CD4-positive, alpha-beta T cell treated with Interleukin-17A for 4 hours (primary cell): ENCODE data around the gene TBXAS1.
A peak's percentile ranks its signal among the peaks of the same experiment; 100 is the strongest.

Experiments used
- DNase-seq: peaks from one replicate; pipeline ENCODE4 v3.0.0-alpha.2; 2020; ENCODE audit warnings: mixed read lengths

TBXAS1 gene

DNA sequence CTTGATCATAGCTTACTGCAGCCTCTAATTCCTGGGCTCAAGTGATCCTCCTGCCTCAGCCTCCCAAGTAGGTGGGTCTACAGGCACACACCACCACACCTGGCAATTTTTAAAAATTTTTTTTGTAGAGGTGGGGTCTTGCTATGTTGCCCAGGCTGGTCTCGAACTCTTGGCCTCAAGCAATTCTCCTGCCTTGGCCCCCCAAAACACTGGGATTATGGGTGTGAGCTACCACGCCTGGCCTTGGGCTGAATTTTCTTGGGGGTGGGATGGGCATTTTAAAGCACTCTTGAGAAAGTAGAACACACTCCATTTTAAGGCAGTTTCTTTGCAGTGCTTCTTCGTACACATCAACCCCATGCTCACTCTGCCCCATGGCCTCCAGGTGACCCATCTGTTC lies 28.7 kb downstream of the TBXAS1 start:
- DNase-seq = no peak

DNA sequence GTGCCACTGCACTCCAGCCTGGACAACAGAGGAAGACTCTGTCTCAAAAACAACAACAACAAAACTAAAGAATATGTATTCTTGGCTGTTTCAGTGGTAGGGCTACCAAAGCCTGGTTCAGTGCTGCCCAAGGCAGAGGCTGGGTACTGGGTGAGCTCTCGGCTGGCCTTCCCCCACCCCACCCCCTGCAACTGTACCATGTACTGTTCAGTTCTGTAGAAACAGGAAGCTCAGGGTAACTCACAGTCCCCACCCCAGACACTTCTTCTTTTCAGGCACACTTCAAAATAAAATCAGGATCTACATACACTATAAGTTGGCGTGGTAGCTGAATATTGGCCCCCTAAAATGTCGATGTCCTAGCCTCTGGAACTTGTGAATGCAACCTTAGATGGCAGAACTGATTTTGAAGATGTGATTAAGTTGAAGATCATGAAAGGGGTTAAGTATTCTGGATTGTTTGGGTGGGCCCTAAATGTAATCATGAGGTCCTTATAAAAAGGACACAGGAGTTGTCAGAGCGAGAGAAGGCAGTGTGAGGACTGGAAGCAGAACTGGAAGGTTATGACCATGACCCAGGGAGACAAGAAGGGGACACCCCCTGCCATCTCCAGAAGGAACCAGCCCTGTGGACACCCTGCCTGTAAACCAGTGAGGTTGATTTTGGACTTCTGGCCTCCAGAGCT lies 31.2 kb downstream of the TBXAS1 start:
- peak; percentile 4 for DNase-seq

DNA sequence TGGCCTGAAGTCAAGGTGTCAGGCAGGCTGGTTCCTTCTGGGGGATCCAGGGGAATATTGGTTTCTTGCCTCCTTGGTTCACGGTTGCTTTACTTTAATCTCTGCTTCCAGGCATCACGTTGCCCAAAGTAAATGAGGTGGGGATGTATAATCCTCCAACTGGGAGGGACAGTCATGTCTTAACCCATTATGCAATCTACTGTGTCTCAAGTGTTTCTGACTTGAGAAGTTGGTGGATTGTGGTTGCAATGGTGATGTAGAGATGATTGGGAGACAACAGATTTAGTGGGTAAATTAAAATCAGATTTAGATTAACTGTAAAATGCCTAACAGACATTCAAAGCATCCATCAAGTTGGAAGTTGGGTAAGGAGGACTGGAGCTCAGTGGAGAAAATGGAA lies 32.7 kb downstream of the TBXAS1 start:
- no peak for DNase-seq

DNA sequence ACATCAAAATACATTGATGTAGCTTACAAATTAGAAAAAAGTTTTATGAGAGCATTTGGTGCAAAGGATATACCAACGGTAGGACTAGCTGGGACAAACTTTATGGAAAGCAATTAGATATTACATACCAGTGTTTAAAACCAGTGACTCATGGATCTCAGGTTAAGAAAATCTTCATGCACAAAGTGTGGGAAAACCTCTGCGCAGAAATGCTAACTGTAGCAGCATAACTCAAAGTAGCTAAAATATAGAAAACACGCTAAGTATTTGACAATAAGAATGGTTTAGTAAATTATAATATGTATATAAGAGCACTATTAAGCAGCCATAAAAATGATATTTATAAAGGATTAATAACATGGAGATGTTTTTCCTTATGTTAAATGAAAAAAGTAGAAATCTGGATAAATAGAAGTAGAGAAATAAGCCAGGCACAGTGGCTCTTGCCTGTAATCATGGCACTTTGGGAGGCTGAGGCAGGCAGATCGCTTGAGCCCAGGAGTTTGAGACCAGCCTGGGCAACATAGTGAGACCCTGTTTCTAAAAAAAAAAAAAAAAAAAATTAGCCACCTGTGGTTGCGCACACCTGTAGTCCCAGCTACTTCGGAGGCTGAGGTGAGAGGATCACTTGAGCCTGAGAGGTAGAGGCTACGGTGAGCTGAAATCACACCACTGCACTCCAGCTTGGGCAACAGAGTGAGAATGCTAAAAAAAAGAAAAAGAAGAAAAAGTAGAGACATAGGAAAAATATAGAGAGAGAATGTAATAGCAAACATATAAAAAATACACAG lies 37.2 kb downstream of the TBXAS1 start:
- no peak for DNase-seq

DNA sequence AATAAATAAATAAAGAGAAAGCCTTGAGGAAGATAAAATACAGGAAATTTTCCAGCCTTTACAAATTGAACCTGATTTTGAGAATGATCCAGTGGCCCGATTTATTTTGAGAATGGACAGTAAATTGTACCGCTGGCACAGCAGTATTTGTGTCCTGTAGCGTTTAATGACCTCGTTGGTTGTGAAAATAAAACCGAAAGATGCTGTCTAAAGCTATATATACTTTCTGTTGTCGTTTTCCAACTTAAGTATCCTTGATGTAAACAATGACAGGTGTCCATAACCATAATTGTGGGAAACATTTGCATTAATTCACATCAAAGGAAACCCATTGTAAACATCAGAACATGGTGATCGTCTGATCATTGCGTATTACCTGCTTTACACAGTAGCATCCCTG lies 38.8 kb downstream of the TBXAS1 start:
- DNase-seq = no peak

DNA sequence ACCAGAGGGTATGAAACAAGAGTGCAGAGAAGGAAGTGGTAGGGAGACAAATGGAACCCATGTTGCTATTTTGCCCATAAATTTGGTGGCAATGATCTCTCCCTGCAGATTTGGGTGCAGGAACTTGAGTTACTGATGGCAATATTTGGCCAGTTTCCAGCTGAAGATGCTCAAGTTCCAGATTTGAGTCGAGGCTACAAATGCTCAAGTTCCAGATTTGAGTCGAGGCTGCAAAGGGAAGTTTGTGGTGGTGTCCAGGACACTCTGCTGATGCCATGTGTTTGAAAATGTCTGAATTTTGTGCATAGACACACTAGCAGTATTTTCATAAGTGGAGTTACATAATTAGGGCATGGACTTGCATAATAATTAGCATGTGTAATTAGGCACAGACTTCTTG lies 40.8 kb downstream of the TBXAS1 start:
- DNase-seq = no peak

DNA sequence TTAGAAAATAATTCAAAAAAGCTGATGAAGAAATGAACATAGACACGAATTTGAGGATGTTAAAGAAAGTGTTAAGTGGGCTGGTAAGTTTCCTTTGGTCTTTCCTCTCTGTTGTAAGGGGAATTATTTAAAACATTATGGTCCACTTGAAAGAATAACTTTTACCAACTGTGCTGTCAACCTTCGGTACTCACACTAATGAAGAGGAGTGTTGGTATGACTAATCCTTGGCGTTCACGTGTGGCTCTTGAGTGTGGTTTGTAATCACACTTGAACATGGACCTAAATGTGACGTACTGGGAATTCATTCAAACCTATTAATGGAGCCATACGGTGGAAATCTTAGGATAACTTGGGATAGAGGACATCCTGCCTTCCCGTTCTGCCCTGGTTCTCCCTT lies 41.3 kb downstream of the TBXAS1 start:
- DNase-seq = no peak

DNA sequence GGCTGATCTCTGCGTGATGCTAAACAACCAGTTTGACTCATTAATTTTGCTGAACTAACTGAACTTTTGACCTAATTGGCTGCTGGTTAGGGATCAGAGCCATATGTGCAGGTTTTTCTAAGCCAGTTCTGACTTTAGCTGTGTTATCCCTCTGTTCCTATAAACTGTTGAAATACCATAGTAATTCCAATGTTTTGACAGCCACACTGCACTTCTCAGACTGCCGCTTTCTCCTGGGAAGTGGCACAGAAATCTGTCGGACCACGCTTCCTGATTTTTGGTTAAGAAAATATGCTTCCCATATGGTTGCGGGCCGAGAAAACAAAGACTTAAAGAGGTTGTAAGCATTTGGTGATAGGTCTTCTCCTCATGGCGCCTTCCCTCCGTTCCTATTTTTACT lies 42.3 kb downstream of the TBXAS1 start:
- DNase-seq = no peak

DNA sequence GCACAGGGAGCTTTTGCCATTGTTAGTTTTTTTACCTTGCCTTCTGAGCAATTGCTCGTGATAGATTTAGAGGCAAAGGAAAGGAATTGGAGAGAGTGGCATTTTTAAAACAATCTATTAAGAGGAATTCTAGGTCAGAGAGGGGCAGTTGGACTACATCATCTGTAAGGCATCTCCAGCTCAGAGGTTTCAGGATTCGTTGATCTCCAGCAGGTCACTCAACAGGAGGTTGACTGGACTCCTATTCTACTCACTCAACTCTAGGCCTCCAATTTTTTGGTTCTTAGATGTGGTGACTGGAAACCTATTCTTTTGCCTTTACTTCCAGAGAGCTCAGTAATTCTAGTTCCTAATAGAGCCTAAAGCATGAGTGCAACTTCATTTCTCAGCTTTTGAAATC lies 42.8 kb downstream of the TBXAS1 start:
- no peak for DNase-seq

DNA sequence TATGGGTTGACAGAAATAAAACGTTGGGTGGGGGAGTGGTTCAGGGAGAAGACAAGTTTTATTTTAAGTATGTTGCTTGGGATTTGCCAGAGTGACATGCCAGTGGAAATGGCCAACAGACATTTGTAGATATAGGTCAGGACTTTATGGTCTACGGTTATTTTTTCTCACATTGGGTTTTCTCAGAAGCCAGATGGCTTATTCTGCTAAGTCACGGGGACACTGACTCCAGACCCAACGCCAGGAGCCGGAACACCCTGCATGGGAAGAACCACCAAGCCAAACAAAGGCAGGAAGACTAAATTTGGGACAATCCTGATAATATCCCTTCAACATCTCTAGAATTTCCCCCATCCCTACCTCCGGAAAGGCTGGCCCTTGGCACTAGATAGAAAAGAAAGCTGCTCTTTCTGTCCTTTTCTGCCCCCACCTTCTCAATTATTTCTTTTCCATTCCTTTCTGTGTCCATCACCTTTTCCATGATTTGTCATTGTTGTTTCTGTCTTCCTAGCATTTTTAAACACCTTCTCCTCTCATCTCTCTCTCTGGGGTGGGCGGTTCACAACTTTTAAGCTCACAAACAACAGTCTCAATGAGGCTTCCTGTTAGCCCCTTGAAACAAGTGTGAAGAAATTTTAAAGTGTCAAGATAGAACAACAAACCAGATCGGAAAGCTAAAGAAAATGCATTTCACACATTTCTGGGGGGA lies 44.7 kb downstream of the TBXAS1 start:
- DNase-seq = no peak

DNA sequence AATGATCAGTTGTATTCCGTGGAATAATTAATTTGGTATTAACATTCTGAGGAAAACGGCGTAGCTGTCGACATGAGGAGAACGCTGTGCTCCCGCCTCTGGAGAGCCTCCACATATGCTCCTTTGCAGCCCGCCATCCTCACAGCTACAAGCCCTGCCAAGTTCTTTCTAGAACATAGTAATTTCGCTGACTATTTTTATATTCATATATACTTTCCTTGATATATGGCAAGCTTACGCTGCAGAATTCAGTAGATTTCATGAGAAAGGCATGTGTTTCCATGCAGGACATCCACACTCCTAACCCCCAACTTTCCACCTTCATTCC lies 45.2 kb downstream of the TBXAS1 start:
- DNase-seq = no peak

DNA sequence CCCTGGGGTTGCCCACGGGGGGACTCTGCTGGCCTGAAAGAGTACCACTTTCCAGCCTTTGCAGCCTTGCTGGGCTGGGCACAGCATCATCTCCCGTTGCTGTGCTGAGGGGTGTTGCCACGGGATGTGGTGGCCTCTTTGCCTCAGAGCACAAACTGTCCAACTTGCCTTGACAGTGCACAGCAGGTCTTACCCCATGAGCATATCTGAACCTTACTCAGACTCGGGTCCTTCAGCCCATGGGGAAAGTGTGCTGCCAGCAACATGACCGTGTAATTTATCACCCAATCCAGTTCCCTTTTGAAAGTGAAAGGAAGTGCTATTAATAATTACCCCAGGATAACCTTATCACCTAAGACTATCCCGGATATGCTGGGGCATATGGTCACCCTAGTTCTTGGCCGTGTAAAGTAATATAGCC lies 46.8 kb downstream of the TBXAS1 start:
- DNase-seq = no peak

DNA sequence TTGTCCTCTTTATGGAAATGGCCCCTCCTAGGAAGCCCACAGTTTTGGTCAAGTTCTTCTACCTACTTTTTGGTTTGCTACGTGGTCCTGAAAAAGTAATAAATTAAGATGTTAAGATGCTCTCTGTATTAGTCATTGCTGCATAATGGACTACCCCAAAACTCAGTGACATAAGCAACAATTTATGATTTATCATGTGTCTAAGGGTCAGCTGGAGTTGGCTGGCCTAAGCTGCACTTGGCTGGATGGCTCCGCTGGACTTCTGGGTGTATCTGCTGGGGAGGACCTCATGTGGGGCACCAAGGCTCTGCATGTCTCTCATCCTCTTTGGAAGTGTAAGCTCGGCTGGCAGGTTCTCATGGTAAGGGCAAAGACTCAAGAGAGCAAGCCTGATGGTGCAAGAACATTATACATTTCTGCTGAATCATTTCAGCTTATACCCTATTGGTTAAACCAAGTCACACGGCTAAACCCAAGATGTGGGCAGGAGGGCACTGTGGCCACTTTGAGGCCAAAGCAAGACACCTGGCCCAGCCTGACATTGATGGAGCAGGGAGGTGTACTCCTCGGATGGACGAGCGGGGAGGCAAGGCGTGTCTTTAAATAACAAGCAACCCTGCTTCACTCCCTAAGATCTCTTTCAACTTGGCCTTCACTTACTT lies 47.7 kb downstream of the TBXAS1 start:
- no peak for DNase-seq

DNA sequence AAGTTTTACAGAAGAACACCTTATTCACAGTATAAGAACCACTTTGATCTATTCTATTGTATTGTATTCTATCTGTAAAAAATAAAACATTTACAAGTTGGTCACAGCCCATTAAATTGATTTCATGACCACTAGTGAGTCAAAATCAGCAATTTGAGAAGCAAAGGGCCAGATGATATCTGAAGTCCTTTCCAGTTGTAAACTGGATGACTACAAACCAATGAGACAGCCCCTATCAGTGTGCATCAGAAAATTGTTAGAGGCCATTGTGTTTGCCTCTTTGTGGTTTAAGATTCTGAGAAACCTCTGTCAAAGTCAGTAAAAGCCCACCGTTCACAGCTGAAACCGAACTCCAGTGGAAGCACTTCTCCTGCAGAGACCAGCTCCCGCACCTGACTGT lies 54.8 kb downstream of the TBXAS1 start:
- no peak for DNase-seq

DNA sequence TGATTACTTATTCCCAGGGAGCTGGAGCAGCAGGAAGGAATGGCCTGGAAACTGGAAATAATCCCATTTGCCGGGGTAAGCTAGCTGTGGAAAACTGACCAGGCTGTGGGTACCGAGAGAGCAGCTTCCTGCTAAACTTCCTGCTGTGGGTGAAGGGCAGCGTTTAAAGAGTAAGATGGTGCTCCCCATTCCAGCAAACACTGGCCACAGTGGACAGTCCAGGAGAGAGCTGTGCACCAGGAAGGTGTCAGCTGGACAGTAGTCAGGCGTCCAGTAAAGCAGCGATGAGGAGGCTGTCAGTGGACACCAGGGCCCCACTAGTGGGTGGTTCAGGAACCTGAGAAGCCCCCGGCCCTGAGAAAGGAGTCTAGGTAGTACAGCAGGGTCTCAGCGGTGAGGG lies 55.4 kb downstream of the TBXAS1 start:
- no peak for DNase-seq

DNA sequence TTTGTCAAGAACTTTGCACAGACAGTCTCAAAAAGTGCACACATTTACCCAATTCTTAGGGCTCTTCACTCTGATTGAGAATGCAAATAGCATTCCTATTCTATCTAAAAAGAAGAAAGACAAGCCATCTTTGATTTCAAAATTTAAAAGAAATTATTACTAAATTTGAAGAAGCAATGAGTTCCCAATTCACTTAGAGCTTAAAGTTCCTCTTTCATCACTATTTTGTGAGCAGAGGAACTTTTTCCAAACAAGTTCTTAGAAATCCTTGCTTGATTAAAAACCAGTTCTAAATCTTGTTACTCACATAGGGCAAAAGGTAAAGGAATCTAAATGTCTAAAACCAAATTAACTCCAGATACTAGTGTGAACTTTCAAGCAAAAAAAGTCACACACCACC lies 56.4 kb downstream of the TBXAS1 start:
- no peak for DNase-seq

DNA sequence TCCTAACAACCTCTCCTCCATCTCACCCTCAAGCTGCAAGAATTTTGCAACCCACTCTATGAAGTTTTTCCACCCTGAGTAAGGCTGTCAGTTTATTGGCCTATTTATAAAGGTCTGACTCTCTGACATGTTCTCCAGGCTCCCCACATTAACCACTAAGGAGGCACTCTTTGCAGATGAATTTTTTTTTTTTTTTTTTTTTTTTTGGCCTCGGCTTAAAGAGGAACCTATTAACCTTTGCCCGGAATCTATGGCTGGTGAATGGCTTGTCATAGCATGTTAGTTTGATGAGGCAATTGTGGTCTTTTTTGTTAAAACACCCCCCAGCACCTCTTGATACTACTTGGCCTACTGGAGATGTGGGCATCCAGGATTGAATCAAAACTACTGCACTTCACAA lies 57.1 kb downstream of the TBXAS1 start:
- DNase-seq = no peak

DNA sequence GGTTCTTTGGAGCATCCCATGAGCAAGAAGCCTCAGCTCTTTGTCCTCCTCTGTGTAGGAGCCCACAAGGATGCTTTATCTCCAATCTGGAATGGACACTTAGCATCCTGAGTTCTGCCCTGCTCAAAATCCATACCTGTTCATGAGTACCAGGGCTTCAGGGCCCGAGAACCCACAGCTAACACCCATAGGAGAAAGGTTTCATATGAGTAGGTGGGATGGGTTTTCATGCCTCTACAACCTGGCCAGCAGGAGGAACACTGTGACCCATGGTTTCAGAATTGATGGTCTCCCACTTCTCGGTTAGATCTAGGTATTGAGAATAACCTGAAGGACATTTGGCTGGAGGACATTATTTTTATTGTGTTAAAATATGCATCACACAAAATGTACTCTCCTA lies 57.8 kb downstream of the TBXAS1 start:
- DNase-seq = no peak

DNA sequence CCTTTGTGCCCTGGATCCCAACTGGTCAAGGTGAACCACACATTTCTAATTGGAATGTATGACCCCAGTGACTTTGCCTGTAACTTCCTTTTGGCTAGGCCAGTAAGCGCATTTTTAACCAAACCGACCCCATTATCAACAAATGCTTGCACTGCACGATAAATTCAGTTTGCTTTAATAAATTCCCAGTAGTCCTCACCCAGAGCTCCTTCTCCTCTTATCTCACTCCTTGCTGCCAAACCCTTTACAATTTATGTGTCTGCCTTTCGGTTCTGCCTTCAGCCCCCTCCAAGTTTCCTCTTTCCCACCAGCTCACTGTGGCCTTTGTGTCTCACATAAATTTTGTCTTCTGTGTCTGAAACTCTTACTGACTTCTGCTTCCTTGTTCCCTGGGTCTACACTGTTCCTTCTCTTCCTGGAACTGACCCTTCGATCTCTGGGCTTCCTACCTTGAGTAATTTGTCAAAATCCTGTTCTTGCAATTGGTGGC lies 59.0 kb downstream of the TBXAS1 start:
- no peak for DNase-seq

DNA sequence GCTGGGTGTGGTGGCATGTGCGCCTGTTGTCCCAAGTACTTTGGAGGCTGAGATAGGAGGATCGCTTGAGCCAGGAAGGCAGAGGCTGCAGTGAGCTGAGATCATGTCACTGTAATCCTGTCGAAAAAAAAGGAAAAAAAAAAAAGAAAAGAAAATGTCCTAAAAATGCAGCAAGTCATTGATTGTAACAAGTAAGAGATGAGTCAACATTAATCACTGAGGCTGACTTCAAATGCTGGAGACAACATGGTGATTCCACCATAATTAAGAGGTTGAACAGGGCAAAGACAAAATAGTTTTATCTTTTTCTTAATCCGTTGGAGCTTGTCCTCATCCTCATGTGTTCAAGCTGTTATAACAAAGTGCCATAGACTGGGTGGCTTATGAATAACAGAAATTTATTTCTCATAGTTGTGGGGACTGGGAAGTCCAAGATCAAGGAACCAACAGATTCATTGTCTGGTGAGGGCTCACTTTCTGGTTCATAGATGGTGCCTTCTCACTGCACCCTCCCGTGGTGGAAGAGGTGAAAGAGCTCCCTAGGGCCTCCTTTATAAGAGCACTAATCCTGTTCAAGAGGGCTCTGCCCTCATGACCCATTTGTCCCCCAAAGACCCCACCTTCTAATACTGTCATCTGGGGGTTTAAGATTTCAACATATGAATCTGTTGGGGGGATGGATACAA lies 60.3 kb downstream of the TBXAS1 start:
- no peak for DNase-seq

DNA sequence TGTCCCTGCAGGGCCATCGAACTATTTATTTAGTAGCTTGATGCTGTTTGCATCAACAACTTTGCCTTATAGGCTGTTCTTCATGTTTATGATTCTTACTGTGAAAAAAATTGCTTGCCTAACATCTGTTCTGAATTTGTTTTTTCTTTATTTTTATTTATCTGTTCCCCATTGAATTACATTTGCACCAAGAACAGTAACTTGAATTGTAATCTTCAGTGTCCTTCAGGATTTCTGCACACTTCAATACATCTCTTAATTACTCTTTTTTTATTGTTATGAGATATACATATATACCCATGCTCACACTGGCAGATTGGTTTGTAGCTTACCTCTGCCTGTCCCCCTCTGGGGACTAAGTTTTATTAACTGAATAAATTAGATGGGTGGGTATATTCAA lies 64.4 kb downstream of the TBXAS1 start:
- no peak for DNase-seq

DNA sequence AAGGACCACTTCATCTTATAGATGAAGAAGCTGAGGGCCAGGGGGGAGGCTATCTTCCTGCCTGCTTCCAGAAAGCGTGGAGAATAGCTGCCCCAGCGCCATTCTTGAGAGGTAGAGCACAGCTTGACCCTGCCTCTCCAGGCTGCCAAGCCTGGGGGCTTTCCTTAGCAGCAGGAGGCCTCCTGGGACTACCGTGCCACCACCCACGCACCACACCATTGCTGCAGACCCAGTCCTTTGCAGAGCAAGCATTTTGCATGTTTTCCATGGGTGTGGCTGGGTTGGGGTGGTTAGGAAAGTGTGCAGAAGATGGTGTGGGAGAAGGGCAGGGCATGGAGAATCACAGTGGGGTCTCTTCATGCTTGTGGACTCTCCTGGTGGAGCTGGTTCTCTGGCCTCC lies 64.9 kb downstream of the TBXAS1 start:
- no peak for DNase-seq
